GM19238 (cell line): Measurements from ENCODE around the gene TRPC4.

ENCODE experiments used
- DNase-seq: peaks from one replicate; pipeline ENCODE4 v3.0.0; 2011; ENCODE audit warnings: low spot score; ENCODE audit not compliant: insufficient read length

Gene TRPC4

GRCh38 chr13:37662624-37663023, 206.9 kb downstream of the TRPC4 start:
- DNase-seq, result no peak

- DNase-seq, result no peak
Observed at GRCh38 chr13:37657956-37658355, 211.6 kb downstream of the TRPC4 start.

- no peak for DNase-seq
Observed at GRCh38 chr13:37657134-37657533, 212.4 kb downstream of the TRPC4 start.

GRCh38 chr13:37656247-37656940, 213.2 kb downstream of the TRPC4 start:
- DNase-seq, result no peak

GRCh38 chr13:37652596-37652995, 217.0 kb downstream of the TRPC4 start:
- DNase-seq, result no peak

- no peak for DNase-seq
Observed at GRCh38 chr13:37651891-37652290, 217.7 kb downstream of the TRPC4 start.

GRCh38 chr13:37648609-37649008, 221.0 kb downstream of the TRPC4 start:
- DNase-seq, result no peak

- no peak for DNase-seq
Observed at GRCh38 chr13:37647031-37647650, 222.4 kb downstream of the TRPC4 start.

GRCh38 chr13:37646531-37646930, 223.0 kb downstream of the TRPC4 start:
- DNase-seq, result no peak

- DNase-seq, result no peak
Observed at GRCh38 chr13:37645181-37645740, 224.3 kb downstream of the TRPC4 start.

GRCh38 chr13:37641391-37641790, 228.2 kb downstream of the TRPC4 start:
- no peak for DNase-seq

GRCh38 chr13:37640499-37640898, 229.1 kb downstream of the TRPC4 start:
- no peak for DNase-seq

GRCh38 chr13:37636701-37637100, 232.9 kb downstream of the TRPC4 start:
- DNase-seq, result no peak

GRCh38 chr13:37632294-37632693, 237.3 kb downstream of the TRPC4 start:
- DNase-seq, result no peak

GRCh38 chr13:37627428-37627827, 242.1 kb downstream of the TRPC4 start:
- DNase-seq, result no peak

- DNase-seq, result no peak
Observed at GRCh38 chr13:37621811-37622361, 247.7 kb downstream of the TRPC4 start.

GRCh38 chr13:37618554-37618953, 251.0 kb downstream of the TRPC4 start:
- DNase-seq, result no peak

GRCh38 chr13:37617173-37617572, 252.4 kb downstream of the TRPC4 start:
- DNase-seq, result no peak

GRCh38 chr13:37616131-37616530, 253.4 kb downstream of the TRPC4 start:
- DNase-seq, result no peak

- DNase-seq, result no peak
Observed at GRCh38 chr13:37615276-37615675, 254.3 kb downstream of the TRPC4 start.

- DNase-seq, result no peak
Observed at GRCh38 chr13:37613638-37614037, 255.9 kb downstream of the TRPC4 start.

- no peak for DNase-seq
Observed at GRCh38 chr13:37613236-37613635, 256.3 kb downstream of the TRPC4 start.
